GM10266 (cell line): ENCODE measurements around the gene ELFN1.

ENCODE experiments used
- DNase-seq: peaks from one replicate; pipeline ENCODE4 v3.0.0; 2012; ENCODE audit errors: extremely low spot score
- CTCF ChIP-seq: IDR thresholded peaks from 2 replicates; pipeline ENCODE4 v1.5.1; 2012; ENCODE audit warnings: mild to moderate bottlenecking, low read depth; ENCODE audit not compliant: control insufficient read depth, insufficient read depth; ENCODE audit errors: missing control alignments

The ELFN1 gene

GRCh38 chr7:1709281-1709680 is 39.2 kb downstream of the ELFN1 start:
- TF ChIP-seq CTCF: no peak
- DNase-seq: no peak

- no peak for TF ChIP-seq CTCF
- no peak for DNase-seq
Observed at GRCh38 chr7:1709900-1710299, 39.8 kb downstream of the ELFN1 start.

- DNase-seq: no peak
- TF ChIP-seq CTCF: no peak
Observed at GRCh38 chr7:1710936-1711335, 40.9 kb downstream of the ELFN1 start.

- no peak for DNase-seq
- no peak for TF ChIP-seq CTCF
Observed at GRCh38 chr7:1712907-1713501, 42.9 kb downstream of the ELFN1 start.

- DNase-seq: no peak
- TF ChIP-seq CTCF: no peak
Observed at GRCh38 chr7:1713502-1714484, 43.7 kb downstream of the ELFN1 start.

- no peak for TF ChIP-seq CTCF
- no peak for DNase-seq
Observed at GRCh38 chr7:1714583-1715330, 44.7 kb downstream of the ELFN1 start.
